Psoas muscle (tissue), 8 donors: ENCODE data around the gene PRC1. TPM values are rescaled to one million over a fixed set of nuclear protein-coding genes. Genes with fewer than 3 reads are reported as not detected.
A peak's percentile ranks its signal among the peaks of the same experiment; 100 is the strongest.

Experiments
- ATAC-seq, 4 donors: fragments of 200-7000 bp; cut with Tn5 transposase; one replicate each; pipeline ENCODE4 v1.9.1; 2020; ENCODE audit warnings: moderate library complexity in 3 of 4, mild to moderate bottlenecking in 2 of 4
- DNase-seq, 2 donors: peaks; one replicate each; pipeline ENCODE4 v3.0.0-alpha.2; 2020
- H3K27ac ChIP-seq: fragments of 200-600 bp; one replicate; pipeline ENCODE4 v1.8.0; 2022
- H3K27me3 ChIP-seq, 3 donors: fragments of 200-600 bp in 1 of 3; one replicate each; pipeline versions ENCODE4 v1.6.1 to v1.8.0; 2013 to 2022; ENCODE audit warnings: low read length in 2 of 3, mild to moderate bottlenecking in 2 of 3, moderate library complexity in 1 of 3; ENCODE audit not compliant: insufficient read depth in 3 of 3
- H3K36me3 ChIP-seq, 2 donors: fragments of 200-600 bp in 1 of 2; one replicate each; pipeline versions ENCODE4 v1.6.1 to v1.8.0; 2013 to 2022; ENCODE audit warnings: low read depth in 1 of 2, mild to moderate bottlenecking in 1 of 2, moderate library complexity in 1 of 2; ENCODE audit not compliant: insufficient read depth in 1 of 2
- H3K4me1 ChIP-seq: fragments of 200-600 bp; one replicate; pipeline ENCODE4 v1.8.0; 2022
- H3K4me3 ChIP-seq: fragments of 200-600 bp; one replicate; pipeline ENCODE4 v1.8.0; 2022; ENCODE audit warnings: mild to moderate bottlenecking
- H3K9me3 ChIP-seq: fragments of 200-600 bp; one replicate; pipeline ENCODE4 v1.8.0; 2022
- WGBS, 3 donors: extraction: QIAGEN DNeasy Blood & Tissue Kit; methylation state at CpG; one replicate each; pipeline versions ENCODE4 v1.1.6 to v1.1.7; 2013; 5-methylcytosine and 5-hydroxymethylcytosine counted together
- intact Hi-C, 2 donors: fragments of 100-400 bp; cut with DNase I; formaldehyde crosslinking; loops; one replicate each; pipeline versions ENCODE4 v1.11.0 to v1.14.2; 2022
- polyA plus RNA-seq, 3 donors: library from polyadenylated mRNA; stranded (reverse); fragments of 200-250 nt; gene quantifications; one replicate each; pipeline ENCODE4 v1.2.3, GENCODE V29; 2013
- total RNA-seq, 4 donors: library from RNA; stranded (reverse); fragmentation: NEBNext Ultra II Directional in 2 of 4; extraction: Animal tissue kit (Norgen Biotek cat#: 25700) in 2 of 4; gene quantifications; one replicate each; pipeline versions ENCODE4 v1.2.1 to v1.2.4, GENCODE V29; 2021 to 2023
- TF ChIP-seq, protein P1 (sequence below): fragments of 200-600 bp; IDR thresholded peaks from one replicate; pipeline ENCODE4 v1.8.0; 2022; ENCODE audit warnings: antibody characterized with exemption
- donor health status: healthy with polysubstance abuse.
- donor health status: DM: no; HTN: no; CAD: no; lungs with moderate emphysema.
- donor health status: Bipolar disorder and iron deficiency.
- donor health status: healthy.
- donor health status: DM: yes; HTN: yes; CAD: no.
- donor health status: DM: no; HTN: no; CAD: no.
- donor health status: DM: no; HTN: no; CAD: no.
- donor health status: DM: yes; HTN: yes; CAD: no.

Gene PRC1
- total and polyA plus RNA-seq, 7 donors, result 0.68 to 3.5 (median 1.8) TPM

DNA sequence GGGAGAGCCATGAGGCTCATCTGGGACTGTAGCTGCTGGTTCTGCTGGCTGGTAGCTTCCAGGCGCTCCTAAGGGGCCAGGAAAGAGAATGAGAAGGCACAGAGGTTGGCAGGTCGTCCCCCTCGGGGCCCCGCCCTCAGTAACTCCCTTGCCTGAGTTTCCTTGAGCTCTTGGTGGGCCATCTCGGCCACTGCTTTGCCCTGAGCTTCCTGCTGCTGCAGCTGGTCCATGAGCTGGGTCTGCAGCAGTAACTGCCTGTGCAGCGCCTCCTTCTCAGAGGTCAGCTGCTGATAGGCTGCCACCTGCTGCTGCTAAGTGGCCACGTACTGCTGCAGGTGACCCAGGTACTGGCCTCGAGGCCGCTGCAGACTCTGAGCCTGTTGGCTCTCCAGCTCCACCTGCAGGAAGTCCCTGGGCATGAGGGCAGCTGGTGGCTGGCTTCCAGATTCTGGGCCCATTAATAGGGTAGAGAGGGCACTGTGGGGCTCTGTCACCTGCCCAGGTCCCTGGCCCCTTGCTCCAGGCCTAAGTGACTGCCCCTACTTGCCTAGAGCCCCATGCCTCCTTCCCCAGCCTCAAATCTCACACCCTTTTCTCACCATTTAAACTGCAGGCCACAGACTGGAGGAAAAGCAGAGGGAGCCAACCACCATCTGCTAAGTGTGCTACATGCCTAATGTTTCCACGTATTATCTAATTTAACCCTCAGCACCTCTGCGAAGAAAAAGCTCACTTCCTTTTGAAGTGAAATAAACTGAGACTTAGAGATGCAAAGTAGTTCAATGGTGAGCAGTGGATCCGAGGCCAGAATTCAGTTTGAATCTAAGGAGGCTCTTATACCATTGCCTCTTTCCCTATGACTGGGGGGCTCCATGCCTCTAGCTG, 38.8 kb upstream of the PRC1 start:
- Histone ChIP-seq H3K9me3 (no peaks in the 10 kb centered on the region), H3K27ac (no peak overlapping the region), H3K36me3 (no peaks in the 10 kb centered on the region), H3K4me3 (no peak overlapping the region), H3K27me3 (no peaks in the 10 kb centered on the region), H3K4me1 (no peaks in the 10 kb centered on the region)
- 41 to 44% (median 42%) methylated on average over 12 of the region's 12 CpGs for WGBS, 3 donors
- ATAC-seq (peak in 3 of 4 donors; percentile 59 to 70 (median 67)), DNase-seq (peak; percentile 41 to 66)
- TF ChIP-seq, protein P1, sequence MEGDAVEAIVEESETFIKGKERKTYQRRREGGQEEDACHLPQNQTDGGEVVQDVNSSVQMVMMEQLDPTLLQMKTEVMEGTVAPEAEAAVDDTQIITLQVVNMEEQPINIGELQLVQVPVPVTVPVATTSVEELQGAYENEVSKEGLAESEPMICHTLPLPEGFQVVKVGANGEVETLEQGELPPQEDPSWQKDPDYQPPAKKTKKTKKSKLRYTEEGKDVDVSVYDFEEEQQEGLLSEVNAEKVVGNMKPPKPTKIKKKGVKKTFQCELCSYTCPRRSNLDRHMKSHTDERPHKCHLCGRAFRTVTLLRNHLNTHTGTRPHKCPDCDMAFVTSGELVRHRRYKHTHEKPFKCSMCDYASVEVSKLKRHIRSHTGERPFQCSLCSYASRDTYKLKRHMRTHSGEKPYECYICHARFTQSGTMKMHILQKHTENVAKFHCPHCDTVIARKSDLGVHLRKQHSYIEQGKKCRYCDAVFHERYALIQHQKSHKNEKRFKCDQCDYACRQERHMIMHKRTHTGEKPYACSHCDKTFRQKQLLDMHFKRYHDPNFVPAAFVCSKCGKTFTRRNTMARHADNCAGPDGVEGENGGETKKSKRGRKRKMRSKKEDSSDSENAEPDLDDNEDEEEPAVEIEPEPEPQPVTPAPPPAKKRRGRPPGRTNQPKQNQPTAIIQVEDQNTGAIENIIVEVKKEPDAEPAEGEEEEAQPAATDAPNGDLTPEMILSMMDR, result peak; percentile 58
- intact Hi-C loops, result loop anchor here in 1 of 2 donors (5.0 kb wide), 1 partner anchor 76 kb away; no protein-coding TSS in a partner anchor

DNA sequence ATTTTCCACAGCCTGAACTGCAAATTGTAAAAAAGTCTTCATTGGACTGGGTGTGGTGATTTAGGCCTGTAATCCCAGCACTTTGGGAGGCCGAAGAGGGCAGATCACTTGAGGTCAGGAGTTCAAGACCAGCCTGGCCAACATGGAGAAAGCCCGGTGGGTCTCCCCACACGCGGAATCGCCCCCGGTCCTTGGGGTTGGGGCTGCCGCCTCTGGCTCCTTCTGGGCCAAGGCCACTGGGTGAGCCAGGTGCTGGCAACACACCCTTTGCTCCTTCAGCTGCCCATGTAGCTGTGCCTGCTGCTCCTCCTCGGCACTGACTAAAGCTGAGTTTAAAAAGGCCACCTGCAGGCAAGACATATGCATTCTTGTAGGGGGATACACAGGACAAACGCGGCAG, 37.5 kb upstream of the PRC1 start:
- no peaks in the 10 kb centered on the region for H3K9me3 ChIP-seq
- no peaks in the 10 kb centered on the region for H3K27me3 ChIP-seq
- H3K36me3 ChIP-seq, result no peaks in the 10 kb centered on the region
- intact Hi-C loops, result loop anchor here in 1 of 2 donors (5.0 kb wide), 1 partner anchor 74 kb away; no protein-coding TSS in a partner anchor
- H3K27ac ChIP-seq, result no peak overlapping the region
- no peak for DNase-seq
- no peaks in the 10 kb centered on the region for H3K4me1 ChIP-seq
- 75 to 80% (median 77%) methylated on average over 10 of the region's 10 CpGs for WGBS, 3 donors
- H3K4me3 ChIP-seq, result no peak overlapping the region
- TF ChIP-seq, protein P1, result no peak
- no peak for ATAC-seq

DNA sequence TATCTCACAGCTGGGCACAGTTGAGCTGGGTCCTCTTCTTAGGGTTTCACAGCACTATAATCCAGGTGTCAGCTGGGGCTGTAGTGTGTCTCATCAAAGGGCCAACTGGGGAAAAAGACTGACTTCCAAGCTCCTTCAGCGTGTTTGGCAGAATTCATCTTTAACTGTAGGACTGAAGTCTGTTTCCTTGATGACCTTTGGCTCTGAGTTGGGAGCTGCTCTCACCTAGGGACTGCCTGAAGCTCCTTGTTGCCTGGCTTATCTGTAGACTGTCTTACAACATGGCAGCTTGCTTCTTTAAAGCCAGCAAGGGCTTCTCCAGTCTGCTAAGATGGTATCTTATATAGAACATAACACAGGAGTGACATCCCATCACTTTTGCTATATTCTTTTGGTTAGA, 33.3 kb upstream of the PRC1 start:
- TF ChIP-seq, protein P1, result no peak
- no peak overlapping the region for H3K27ac ChIP-seq
- no peak overlapping the region for H3K4me3 ChIP-seq
- ATAC-seq (no peak), DNase-seq (no peak)
- H3K27me3 ChIP-seq, result no peaks in the 10 kb centered on the region
- no peaks in the 10 kb centered on the region for H3K9me3 ChIP-seq
- H3K36me3 ChIP-seq, result no peaks in the 10 kb centered on the region
- no peaks in the 10 kb centered on the region for H3K4me1 ChIP-seq
- intact Hi-C loops, result loop anchor here in 1 of 2 donors (5.0 kb wide), 1 partner anchor 70 kb away; no protein-coding TSS in a partner anchor
- WGBS, 3 donors, result 43 to 67% (median 48%) methylated on average over 1 of the region's 1 CpG

DNA sequence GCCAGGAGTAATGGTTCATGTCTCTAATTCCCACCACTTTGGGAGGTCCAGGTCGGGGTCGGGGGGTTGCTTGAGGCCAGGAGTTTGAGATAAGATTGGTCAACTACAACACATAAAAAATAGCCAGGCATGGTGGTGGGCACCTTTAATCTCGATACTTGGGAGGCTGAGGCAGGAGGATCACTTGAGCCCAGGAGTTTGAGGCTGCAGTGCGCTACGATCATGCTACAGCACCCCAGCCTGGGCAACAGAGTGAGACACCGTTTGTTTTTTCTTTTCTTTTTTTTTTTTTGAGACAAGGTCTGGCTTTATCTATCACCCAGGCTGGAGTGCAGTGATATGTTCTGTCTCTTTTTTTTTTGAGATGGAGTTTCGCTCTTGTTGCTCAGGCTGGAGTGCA, 29.4 kb upstream of the PRC1 start:
- no peak overlapping the region for H3K4me3 ChIP-seq
- peaks cover 18% of the 10 kb centered on the region for H3K4me1 ChIP-seq
- no peak for DNase-seq
- no peaks in the 10 kb centered on the region for H3K27me3 ChIP-seq
- no peak for ATAC-seq
- no peaks in the 10 kb centered on the region for H3K36me3 ChIP-seq
- H3K9me3 ChIP-seq, result no peaks in the 10 kb centered on the region
- 85 to 94% (median 93%) methylated on average over 7 of the region's 7 CpGs for WGBS, 3 donors
- intact Hi-C loops, result no loop called here
- no peak overlapping the region for H3K27ac ChIP-seq
- TF ChIP-seq, protein P1, result no peak
